Measurements from ENCODE around the gene CEP170B. TPM values are rescaled to one million over a fixed set of nuclear protein-coding genes. Genes with fewer than 3 reads are reported as not detected.

Gene CEP170B
- total and polyA plus RNA-seq, 2 of the 13 experiments (the other 11 are each of a cell fraction or from before 2014, with no cell fraction given) = 4.3 to 8.8 TPM

- TF ChIP-seq ZNF7 (CRISPR knock-in tag; IDR thresholded peaks at IDR 0.05) = no peak
- TF ChIP-seq ZMAT5 (CRISPR knock-in tag; IDR thresholded peaks at IDR 0.05; ENCODE audit: borderline replicate concordance, low read depth) = no peak
- TF ChIP-seq DNMT3B (CRISPR knock-in tag; conservative IDR thresholded peaks at IDR 0.05) = no peak
- 0 out of 2 replicates have a peak, but pooled peaks have one; percentile 34 for TF ChIP-seq TMF1 (CRISPR knock-in tag; IDR thresholded peaks at IDR 0.05; ENCODE audit: low read depth)
- TF ChIP-seq PRPF4 (IDR thresholded peaks at IDR 0.05; ENCODE audit: low read depth, low read length, poor library complexity, severe bottlenecking) = no peak
- peak; percentile 83 for TF ChIP-seq PATZ1 (CRISPR knock-in tag; IDR thresholded peaks at IDR 0.05)
- TF ChIP-seq AGO1 (IDR thresholded peaks at IDR 0.05; ENCODE audit: low read depth, low read length, poor library complexity, severe bottlenecking) = peak; percentile 31
- TF ChIP-seq ZNF747 (CRISPR knock-in tag; IDR thresholded peaks at IDR 0.05; ENCODE audit: borderline replicate concordance) = 0 out of 2 replicates have a peak, but pooled peaks have one; percentile 50
- peak; percentile 46 to 62; a peak in 1 of 4 replicates for TF ChIP-seq HMGXB4 (CRISPR knock-in tag; IDR thresholded peaks at IDR 0.05; ENCODE audit: borderline replicate concordance in 1 of 2, low read depth in 1 of 2)
- TF ChIP-seq ZNF136 (CRISPR knock-in tag; IDR thresholded peaks at IDR 0.05; ENCODE audit: low read depth) = no peak
- no peak for TF ChIP-seq ZNF264 (CRISPR knock-in tag; IDR thresholded peaks at IDR 0.05)
- TF ChIP-seq ZNF589 (CRISPR knock-in tag; conservative IDR thresholded peaks at IDR 0.05) = no peak
- TF ChIP-seq CENPBD1 (CRISPR knock-in tag; IDR thresholded peaks at IDR 0.05; ENCODE audit: borderline replicate concordance, low read depth) = no peak
- TF ChIP-seq NR2F6 (IDR thresholded peaks at IDR 0.05) = no peak
- TF ChIP-seq NR2F6 (CRISPR knock-in tag; IDR thresholded peaks at IDR 0.05) = no peak
- TF ChIP-seq PREB (CRISPR knock-in tag; IDR thresholded peaks at IDR 0.05) = no peak
- TF ChIP-seq ZNF207 (IDR thresholded peaks at IDR 0.05; ENCODE audit: borderline replicate concordance) = no peak
- TF ChIP-seq GPN1 (CRISPR knock-in tag; IDR thresholded peaks at IDR 0.05; ENCODE audit: borderline replicate concordance) = no peak
- TF ChIP-seq PHF21A (CRISPR knock-in tag; IDR thresholded peaks at IDR 0.05) = peak; percentile 23; the same call in 1 of the 2 replicates
- TF ChIP-seq PAF1 (CRISPR knock-in tag; IDR thresholded peaks at IDR 0.05) = no peak
- TF ChIP-seq NR0B2 (CRISPR knock-in tag; IDR thresholded peaks at IDR 0.05) = no peak
- no peak for TF ChIP-seq ZNF460 (CRISPR knock-in tag; IDR thresholded peaks at IDR 0.05; ENCODE audit: borderline replicate concordance)
- TF ChIP-seq ZNF10 (CRISPR knock-in tag; IDR thresholded peaks at IDR 0.05; ENCODE audit: borderline replicate concordance, low read depth) = no peak
Observed at GRCh38 chr14:104827177-104828055, 37.7 kb upstream of the CEP170B start (continued).
